HuH-7.5 (cell line): ENCODE measurements around the gene INSYN2B.
"Not testable (repeated sequence)": the region's sequence is repeated elsewhere in the genome, so short reads cannot be mapped to it uniquely, and the experiment has no call there.

ENCODE experiments used
- DNase-seq: peaks from one replicate; pipeline ENCODE4 v3.0.0; 2011; ENCODE audit warnings: low spot score

INSYN2B gene

DNA sequence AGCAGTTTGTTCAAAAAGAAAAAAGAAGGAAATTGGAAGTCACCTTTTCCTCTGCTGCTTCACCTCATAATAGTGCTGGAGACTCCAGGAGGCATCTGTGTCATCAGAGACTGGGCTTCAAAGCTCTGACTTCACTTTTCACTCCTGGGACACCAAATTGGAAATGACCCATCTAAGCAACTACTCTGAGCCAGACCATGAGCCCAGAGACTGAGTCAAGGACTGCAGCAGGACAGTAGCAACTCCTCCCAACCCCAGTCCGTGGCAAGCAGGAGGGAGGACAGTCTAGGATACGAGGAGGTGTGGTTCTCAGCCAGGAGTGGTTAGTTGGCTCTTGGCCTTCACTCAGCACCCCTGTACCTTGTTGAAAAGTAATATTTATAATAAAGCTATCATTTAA, 131.5 kb downstream of the INSYN2B start:
- no peak for DNase-seq

DNA sequence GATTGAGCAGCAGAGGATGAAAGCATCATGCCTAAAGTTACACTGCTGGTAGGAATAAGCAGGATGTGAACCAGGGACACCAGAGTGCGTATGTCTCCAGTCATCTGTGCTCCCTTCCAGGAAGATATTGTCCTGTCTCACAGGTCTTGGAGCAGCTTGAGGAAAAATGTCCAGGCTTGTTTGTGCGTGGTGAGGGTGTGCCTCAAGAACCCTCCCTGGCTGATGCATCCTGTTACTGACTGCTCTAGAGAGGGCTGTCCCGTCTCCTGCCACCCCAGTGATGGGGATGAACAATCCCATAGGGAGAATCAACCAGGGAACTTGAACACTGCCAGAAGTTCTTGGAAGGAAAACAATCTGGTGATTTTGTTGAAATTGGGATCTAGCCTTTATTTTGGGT, 132.0 kb downstream of the INSYN2B start:
- no peak for DNase-seq

DNA sequence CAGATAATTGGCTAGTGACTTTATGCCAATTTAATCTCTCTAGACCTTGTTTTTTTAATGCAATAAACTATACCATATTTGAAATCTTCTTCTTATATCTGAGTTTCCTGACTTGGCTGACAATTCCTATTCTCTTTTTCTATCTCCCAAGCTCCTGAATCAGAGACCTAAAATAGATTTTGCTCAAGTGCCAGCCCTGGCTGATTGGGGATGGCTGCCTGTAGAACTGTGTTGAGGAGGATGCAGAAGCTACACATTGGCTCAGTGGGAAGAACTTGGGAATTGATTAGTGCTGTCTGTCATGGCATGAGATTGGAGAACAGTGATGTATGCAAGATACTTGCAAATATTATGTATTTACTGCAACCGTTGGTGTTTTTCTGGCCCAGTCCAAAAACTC, 132.8 kb downstream of the INSYN2B start:
- no peak for DNase-seq

DNA sequence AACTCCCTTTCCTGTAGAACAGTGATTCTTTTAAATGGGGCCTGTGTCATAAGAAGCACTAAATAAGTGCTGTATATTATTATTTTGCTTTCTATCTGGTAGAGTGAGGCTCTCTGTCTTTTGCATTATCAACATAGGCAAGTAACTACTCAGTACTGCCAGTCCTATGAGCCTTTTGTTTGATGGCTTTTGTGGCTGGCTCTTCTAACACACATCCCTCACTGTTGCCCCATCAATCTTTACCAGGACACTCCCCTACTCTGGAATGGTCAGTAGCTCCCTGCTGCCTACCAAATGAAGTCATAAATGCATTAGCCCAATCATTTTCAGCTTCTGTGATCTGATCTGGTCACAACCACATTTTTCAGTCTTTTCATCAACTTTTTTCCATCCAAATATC, 137.6 kb downstream of the INSYN2B start:
- DNase-seq: no peak

DNA sequence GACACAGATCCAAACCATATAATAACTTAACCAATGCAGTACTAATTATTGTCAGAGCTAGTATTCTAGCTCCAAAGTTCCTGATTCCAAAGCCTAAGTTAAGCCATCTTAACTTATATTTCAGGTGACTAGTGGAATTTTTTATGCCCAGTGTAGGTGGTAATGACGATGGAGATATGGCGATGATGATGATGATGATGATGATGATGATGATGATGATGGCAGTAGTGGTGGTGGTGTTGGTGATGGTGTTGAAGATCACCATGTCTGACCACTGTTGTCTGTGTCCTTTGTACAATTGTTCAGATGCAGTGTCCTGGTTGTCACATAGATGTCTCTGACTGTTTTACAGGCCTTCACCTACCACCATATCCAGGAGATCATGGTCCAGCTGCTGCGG, 139.9 kb downstream of the INSYN2B start:
- DNase-seq: no peak

DNA sequence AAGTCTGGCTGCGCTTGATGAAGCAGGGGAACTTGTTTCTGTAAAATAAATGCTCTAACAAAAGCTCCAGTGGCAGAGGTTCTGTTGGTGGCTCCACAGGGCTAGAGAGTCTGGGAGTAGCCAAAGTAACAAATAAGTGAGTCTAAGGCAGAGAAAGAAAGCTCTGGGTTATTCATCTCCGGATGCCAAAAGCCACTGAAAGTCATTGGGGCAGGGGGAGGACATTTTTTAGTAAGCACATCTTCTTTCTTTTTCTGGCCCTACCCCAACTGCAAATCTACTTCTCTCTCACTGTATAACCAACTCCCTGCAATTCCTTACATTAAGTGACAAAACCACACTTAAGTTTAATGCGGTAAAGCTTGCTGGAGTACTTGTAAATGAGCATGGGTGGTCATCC, 141.6 kb downstream of the INSYN2B start:
- DNase-seq: no peak

DNA sequence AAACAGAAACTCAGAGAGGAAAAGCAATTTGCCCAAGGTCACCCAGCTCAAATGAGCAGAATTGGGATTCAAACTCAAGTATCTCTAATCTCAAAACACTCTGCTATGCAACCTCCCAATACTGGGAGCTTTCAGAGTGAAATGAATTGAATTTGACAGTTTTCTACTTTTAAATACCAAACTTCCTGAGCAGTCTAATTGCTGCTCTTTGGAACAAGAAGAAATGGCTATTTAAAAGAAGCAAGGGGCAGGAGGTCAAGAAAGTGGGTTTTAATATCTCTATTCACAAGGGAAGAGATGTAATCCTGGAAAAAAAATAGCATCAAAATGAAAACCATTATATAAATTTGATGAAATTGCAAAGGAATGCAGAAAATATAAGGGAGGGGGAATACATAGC, 142.6 kb downstream of the INSYN2B start:
- no peak for DNase-seq

DNA sequence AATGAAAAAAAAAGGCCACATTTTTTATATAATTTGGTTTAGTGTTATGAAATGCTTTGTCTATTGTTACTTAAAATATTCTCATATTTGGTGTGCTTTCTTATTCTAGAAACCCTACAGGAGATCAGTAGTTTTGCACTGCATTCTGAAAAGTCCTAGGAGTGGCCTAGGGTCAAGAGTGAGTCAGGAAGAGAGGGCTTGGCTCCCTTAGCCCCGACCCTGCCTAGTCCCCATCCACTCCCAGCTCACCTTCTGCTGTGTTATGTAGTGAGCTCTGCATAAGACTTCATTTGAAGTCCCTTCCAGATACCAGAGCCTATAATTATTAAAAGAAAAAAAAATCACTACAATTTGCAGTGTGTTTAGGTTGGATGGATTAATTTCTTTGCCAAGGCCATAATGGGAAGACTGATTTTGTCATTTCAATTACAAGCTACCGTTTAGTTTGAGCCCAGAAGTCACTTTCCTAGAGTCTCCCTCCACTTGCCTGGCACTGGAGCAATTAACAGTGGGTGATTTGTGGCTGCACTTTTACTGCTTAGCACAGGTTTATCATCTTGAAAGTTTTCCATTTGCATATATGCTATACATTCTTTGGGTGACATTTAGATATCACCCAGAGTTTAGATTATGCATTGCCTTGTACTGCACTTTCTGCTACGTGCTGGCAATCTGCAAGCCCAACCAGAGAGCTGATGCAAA, 143.3 kb downstream of the INSYN2B start:
- DNase-seq: no peak

DNA sequence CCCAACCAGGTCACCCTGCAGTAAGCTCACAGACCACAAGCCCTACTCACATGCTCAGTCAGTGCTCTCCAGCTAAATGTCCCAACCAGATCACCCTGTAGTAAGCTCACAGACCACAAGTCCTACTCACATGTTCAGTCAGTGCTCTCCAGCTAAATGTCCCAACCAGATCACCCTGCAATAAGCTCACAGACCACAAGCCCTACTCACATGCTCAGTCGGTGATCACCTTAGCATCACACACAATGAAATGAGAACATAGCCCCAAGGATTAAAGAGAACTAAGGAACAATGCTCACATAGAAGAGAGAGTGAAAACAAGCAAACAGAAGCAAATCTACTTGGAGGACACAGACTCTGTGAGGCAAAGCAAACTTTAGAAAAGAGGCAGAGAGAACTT, 145.8 kb downstream of the INSYN2B start:
- DNase-seq: not testable (repeated sequence)

DNA sequence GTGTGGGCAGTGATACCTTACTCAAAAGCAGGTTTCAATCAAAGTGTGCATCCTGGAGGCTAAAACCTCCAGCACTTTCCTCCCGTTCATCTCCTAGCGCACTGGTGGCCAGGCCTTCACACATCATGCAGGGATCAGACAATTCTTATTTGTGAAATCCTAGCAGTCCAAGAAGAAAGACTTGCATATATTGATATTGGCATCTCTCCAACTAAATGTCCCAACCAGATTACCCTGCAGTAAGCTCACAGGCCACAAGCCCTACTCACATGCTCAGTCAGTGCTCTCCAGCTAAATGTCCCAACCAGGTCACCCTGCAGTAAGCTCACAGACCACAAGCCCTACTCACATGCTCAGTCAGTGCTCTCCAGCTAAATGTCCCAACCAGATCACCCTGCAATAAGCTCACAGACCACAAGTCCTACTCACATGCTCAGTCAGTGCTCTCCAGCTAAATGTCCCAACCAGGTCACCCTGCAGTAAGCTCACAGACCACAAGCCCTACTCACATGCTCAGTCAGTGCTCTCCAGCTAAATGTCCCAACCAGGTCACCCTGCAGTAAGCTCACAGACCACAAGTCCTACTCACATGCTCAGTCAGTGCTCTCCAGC, 146.5 kb downstream of the INSYN2B start:
- not testable (repeated sequence) for DNase-seq

DNA sequence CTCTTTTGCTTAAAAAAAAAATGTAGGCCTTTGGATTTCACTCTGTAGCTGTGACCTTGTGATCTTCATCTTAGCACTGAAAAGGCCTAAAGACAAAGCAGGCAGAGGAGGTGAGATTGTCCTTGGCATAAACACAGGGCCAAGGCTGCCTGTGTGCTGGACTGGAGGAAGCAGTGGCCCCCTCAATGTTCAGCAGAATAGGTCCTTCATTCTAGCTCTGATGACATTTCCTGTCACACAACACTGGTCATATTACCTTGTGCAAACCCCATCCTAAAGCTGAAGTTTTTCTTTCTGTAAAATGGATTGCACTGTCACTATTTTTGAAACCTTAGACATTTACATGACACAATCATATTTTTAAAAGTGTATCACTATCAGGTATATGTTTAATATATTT, 147.4 kb downstream of the INSYN2B start:
- DNase-seq: no peak

DNA sequence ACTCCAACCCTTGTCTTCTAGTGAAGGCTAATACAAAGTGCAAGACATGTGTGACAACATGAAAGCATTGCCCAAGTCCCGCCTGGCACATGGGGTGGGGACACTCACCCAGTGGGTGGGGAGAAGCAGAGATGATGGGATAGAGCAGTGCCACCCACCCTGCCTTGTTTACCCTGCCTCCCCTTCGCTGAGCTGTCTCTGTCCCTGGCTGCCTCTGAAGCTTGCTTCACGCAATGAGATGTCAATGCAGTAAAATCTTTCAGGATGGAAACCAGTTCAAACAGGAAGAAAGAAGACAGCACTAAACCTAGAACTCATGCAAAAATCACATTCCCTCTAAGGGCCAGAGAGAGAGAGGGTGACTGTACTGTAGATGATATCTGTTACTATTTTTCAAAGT, 148.0 kb downstream of the INSYN2B start:
- DNase-seq: no peak

DNA sequence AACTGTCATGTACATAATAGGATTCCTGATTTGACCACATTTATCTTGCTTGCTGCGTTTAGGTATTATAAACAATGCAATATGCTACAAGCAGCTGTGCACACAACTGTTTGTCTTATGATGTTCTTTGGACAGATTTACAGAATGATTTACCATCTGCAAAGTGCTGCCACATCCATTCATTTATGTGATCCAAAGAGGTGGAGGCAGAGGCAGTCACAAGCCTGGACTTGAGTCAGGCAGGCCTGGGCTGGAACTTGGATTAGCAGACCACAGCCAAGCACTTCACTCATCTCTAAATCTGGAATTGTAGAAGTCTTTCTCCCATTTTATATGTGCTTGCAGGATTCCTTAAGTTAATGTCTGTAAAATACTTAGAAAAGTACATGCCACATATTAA, 149.0 kb downstream of the INSYN2B start:
- DNase-seq: no peak

DNA sequence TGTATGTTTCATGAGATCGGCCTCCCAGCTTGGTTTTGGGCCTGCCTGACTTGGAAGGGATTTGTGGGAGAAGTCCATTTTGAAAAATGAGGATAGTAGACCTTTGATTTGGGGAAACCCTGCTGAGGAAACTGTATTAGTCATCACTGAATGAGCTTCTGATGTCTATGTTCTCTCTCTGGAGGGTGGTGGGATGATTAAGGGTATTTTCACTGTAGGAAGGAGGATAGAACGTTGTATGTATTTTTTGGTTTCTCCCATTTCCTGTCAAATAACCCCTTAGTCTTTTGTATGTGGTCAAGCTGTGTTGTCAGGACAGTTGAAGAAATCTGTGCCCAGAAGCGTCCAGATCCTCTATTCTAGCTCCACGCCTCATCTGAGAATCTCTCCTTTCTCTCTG, 151.9 kb downstream of the INSYN2B start:
- no peak for DNase-seq

DNA sequence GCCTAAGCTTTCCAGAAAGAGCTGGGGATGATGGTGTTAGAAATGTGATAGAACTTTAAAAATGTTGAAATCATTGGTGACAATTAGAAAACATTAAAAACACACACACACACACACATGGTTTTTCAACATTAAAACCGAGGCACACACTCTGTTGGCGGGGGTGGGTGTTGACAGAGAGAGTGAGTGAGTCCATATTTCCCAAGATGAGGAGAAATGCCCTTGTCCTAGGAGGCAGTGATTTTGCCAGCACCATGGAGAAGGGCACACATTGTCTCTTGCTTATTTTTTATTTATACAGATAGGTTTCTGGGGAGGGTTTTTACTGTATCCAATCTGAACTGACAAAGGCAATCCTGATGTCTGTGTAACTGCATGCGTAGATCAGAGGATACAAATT, 152.5 kb downstream of the INSYN2B start:
- no peak for DNase-seq

DNA sequence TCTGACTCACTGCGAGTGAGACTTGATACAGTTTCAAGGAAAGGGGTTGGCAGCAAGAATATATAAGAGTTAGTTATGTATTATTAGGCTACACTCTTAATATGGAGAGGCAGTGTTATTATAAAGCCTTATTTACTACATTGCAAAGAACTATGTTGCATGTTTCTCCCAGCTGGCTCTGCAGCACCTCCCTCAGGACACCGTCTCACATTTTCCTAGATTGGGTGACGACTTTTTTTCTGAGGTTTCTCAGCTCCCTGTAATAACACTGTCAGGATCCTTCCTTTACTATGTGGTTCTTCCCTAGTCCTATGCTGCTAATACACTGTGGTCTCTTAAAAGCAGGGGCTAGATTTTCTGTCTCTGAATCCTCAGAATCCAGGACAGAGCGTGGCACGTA, 153.7 kb downstream of the INSYN2B start:
- DNase-seq: no peak

DNA sequence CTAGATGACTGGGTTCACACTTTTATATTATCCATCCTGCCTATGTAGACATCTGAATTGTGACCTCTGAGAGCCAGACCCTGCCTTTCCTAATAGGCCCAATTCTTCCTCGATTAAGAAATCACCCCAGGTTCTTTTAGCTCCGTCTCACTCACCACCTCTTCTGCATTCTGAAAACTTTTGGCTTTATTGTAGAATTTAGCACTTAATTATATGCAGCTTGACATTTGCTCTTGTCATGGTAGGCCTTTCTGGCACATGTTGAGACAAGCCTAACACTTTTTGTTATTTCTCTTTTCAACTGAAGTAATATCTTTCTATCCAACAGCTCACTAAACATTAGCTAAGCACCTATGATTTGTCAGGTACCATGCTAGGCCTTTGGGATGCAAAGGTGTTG, 163.3 kb downstream of the INSYN2B start:
- no peak for DNase-seq

DNA sequence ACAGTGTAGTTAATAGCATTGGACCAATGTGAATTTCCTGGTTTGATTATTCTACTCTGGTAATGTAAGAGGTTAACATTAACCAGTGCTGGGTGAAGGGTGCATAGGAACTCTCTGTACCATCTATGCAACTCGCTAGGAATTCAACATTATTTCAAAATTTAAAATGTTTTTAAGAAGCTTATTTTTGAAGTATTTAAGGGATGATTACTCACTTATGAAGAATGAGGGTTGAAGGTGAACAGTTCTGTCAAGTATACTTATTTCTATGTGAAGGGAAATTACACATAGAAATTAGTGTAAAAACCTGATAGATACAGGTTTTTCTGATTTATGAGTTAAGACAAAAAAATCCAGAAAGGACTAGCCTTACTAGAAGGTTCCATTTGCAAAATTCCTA, 165.8 kb downstream of the INSYN2B start:
- no peak for DNase-seq
